Cortex of kidney (tissue), 1 donor: ENCODE data around the gene GALT.

ENCODE experiments used
- DNase-seq: peaks from one replicate; lab custom pipeline; 2025; lab: John Stamatoyannopoulos, UW

GALT gene

GRCh38 chr9:34646211-34647083 is at the start of gene GALT:
Gene GALT, plus strand, starts transcription at chr9:34646675. Its CDS starts 30 bp downstream, at chr9:34646705.
- peak; percentile 23 for DNase-seq

DNA sequence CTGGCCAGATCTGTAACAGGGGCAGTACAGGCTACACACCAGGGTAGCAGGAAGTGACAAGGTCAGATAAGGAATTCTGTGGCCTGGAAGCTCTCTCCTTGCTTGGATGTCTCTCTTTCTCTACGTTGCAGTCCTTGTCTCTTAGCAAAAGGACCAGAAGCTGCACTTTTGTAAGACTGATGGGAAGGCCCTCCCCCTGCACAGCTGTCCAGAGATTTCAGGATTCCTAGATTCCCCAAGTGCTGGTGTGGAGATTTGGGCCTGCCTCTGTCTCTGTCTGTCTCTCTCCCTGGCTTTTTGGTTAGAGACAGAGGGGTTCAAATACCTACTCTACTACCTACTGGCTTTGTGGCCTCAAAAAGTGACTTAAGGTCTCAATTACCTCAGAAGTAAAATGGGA is 46.9 kb upstream of the GALT start:
- no peak for DNase-seq

DNA sequence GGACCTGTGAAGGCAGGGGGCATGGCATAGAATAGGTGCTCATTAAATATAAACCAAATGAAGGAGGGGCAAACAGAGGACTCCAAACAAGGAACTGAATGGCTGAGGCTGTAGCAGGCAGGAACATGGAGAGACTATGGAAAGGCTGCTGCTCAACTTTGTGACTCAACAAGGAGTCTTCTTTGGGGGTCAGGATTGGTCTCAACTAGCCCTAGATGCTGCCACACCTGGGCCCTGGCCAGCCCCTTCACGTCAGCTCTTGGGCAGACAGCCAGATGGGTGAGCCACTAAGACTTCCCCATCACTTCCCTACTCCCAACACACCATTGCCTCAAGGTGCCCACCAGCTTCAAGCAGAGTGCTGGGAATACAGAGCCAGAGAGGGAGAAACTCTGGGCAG is 45.6 kb upstream of the GALT start:
- no peak for DNase-seq

GRCh38 chr9:34601937-34602573 is 44.4 kb upstream of the GALT start:
- DNase-seq = no peak

DNA sequence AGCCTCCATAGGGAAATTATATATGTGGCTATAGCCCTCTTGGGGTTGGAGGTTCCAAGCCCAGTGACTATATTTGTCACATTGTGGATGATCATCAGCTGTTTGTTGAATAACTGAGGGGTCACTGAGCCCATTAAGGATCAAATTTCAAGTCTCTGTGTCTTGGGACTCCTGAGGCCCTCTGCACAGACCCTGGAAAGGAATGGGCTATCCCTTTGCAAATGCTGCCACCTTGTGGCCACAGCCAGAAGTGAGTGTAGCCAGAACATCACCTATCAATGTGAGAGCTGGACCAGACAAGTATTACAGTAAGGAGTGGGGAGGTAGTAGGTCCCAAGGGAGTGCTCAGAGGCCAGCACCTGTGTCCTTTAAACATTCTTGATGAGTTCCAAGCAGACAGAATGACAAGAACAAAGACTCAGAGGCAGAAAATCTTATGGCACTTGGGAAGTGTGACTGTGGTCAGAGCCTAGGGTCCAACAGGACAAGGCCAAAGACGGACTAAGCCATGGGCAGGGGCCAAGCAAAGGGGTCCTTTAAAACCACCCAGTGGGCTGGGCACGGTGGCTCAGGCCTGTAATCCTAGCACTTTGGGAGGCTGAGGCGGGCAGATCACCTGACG is 42.8 kb upstream of the GALT start:
- DNase-seq = no peak

GRCh38 chr9:34606190-34606589 is 40.3 kb upstream of the GALT start:
- no peak for DNase-seq

- DNase-seq = no peak
These were observed 39.6 kb upstream of the GALT start for GRCh38 chr9:34606905-34607304.

DNA sequence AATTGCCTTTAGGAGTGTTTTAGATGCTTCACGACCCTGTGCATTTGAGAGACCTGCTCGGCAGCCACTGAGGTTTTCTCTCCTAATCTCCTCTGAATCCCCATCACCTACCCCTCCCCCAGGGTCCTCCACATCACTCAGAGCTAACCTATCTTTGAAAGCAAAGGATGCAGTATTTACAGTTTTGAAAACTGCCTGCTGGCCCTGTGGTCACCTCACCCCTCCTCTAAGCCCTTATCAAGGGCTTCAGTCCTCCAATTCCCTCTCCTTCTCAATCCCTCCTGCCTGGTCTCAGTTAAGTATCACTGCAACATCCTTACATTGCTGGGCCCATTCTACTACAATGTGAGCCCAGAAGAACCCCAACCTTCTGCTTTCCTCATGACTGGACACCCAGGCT is 39.1 kb upstream of the GALT start:
- DNase-seq = no peak

- DNase-seq = no peak
These were observed 35.9 kb upstream of the GALT start for GRCh38 chr9:34610434-34611206.

GRCh38 chr9:34611251-34611810 is 35.1 kb upstream of the GALT start:
- no peak for DNase-seq

GRCh38 chr9:34611811-34612787 is 34.4 kb upstream of the GALT start, which contains the start of gene RPP25L:
Gene RPP25L, minus strand, starts transcription at chr9:34612097. Its CDS starts 801 bp downstream, at chr9:34611296.
- no peak for DNase-seq

GRCh38 chr9:34612788-34613390 is 33.6 kb upstream of the GALT start:
- DNase-seq = no peak

- DNase-seq = no peak
These were observed 31.3 kb upstream of the GALT start for GRCh38 chr9:34615132-34615531.

GRCh38 chr9:34620061-34620994 is 26.1 kb upstream of the GALT start, which contains the start of gene DCTN3:
Gene DCTN3, minus strand, starts transcription at chr9:34620495. Its CDS starts 31 bp downstream, at chr9:34620464.
- no peak for DNase-seq

DNA sequence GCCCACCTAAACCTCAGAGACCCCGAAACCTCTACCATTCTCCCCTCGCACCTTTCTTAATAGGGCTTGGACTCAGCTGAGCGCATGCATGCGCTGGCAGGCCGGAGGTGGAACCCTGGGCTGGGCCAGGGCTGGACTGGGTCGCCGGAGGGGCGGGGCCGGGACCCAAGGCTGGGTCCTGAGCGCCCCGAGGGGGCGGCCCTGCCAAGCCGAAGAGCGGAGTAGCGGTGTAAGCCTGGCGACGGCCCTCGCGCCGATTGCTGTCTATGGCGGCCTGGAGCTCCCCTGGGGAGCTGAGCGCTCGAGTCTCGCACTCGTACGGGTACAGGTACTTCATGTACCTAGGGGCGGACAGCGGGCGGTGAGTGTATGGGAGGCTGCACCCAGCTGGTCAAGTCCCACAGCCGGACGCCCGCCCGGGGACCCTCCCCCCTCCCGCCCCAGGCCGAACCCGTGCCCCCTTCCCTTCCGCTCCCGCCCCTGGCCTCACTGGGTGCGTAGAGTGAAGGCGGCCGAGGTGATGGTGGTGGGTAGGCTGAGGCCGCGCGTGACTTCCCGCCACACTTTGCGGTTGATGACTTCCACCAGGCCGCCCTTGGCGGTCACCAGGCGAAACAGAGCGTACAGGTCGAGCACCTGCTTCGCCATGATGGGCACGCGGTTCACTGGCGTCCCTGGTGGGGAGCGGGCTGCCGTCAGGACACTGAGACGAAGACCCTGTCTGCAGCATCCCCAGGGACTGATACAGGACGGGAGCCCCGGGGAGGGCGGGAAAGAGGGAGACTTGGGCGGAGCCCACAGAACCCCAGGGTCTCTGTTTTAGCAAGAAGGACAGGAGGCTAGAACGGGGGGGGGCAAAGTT is 22.9 kb upstream of the GALT start:
- no peak for DNase-seq

DNA sequence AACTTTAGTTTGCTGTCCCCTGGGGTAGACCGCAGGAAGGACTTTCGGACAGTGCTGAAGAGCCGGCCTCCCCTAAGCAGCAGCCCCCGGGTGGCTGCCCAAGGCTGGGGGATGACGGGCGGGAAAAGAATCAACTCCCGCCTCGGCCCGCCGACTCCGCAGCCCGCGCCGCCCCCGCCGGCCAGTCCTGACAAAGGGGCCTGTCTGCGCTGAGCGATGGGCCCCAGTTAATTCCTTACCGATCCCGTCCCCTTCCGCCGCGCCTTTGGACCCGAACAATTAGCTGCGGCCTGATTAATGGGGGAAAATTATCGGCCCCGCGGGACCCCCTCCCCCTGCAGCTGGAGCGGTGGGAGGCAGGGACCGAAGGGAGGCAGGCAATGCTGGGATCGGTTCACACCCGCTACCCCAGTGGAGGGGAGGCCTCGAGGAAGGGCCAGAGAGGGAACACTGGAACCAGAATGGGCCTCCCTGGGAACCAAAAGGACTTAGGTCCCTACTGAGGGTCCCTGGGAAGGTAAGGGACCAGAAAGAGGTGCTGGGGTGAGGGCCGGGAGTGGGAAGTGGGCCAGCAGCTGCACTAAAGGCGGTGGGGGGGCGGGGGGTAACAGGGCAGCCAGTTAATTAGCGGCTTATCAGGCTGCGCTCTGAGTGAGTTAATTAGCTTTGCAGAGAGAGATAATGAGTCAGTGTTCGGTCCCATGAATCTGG is 21.8 kb upstream of the GALT start:
- no peak for DNase-seq

DNA sequence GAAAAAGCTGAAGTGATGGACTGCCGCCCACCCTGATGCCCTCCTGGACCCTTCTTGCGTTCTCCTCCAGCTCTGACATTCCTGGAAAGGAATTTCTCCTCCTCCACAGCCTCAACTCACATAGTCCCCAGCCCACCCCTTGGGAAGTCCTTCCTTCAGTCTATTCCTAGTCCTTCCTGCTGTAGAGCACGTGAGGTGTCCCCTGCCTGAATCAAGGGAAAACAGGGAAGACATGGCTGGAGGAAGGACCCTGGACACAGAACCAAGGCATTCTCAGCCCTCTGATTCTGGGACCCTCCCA is 21.3 kb upstream of the GALT start:
- DNase-seq = no peak
